NCI-H146 treated with DMSO at 0.1 percent for 48 hours (cell line): ENCODE measurements around the gene LRRC74A.
"Not testable (repeated sequence)": the region's sequence is repeated elsewhere in the genome, so short reads cannot be mapped to it uniquely, and the experiment has no call there.

ENCODE experiments used
- DNase-seq: peaks from one replicate; lab custom pipeline; 2025; ENCODE audit not compliant: unreplicated experiment; lab: John Stamatoyannopoulos, UW

LRRC74A gene

DNA sequence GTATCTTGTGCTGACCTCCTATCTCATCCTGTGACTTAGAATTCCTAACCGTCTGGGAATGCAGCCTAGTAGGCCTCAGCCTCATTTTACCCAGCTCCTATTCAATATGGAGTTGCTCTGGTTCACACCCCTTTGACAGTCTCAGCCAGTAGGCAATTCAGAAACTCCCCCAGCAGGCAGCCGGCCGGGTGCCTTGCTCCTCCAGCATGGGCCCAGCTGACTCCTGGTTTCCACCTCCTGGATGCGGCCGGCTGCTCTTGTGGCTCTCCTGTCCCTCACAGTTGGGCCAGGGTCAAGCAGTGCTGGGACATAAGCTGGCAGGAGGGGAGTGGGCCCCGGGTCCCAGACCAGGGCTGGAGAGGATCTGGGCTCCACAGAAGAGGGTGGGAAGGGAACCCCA lies 58.2 kb downstream of the LRRC74A start:
- no peak for DNase-seq

GRCh38 chr14:76884853-76885276 lies 58.7 kb downstream of the LRRC74A start:
- no peak for DNase-seq

- DNase-seq: no peak
Observed at GRCh38 chr14:76887191-76887590, 61.0 kb downstream of the LRRC74A start.

DNA sequence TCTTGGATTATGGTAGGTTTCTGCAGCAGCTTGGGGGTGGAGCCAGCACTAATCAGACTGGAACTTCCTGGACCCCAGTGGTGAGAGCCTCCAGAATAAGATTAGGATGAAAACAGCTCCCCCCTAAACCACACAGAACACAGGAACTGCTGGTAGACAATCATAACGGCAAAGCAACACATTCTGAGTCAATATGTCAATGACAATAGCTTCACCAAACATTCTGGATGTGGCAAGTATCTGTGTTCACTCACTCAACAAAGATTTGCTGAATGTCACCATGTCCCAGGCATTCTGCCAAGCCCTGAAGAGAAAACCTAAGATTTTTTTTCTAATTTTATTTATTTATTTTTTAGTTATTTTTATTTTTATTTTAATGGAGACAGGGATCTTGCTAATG lies 65.2 kb downstream of the LRRC74A start:
- DNase-seq: no peak

DNA sequence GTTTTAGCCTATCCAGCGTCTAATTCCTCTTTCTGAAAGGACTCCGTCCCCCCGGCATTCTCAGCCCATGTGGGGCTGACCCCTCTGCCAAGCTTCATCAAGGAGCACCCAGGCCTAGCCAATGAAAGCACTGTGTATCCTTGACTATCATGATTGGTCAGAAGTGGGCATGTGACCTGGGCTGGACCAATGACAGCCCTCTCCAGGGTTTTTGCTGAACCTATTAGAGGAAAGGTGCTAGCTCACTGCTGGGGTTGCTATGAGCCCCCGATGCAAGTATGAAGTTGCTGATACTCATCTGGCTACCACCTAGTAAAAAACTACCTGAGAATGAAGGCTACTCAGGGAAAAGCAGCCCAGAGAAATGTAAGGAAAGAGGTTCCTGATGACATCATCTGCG lies 68.1 kb downstream of the LRRC74A start:
- DNase-seq: no peak

GRCh38 chr14:76898006-76898405 lies 71.8 kb downstream of the LRRC74A start:
- DNase-seq: not testable (repeated sequence)

DNA sequence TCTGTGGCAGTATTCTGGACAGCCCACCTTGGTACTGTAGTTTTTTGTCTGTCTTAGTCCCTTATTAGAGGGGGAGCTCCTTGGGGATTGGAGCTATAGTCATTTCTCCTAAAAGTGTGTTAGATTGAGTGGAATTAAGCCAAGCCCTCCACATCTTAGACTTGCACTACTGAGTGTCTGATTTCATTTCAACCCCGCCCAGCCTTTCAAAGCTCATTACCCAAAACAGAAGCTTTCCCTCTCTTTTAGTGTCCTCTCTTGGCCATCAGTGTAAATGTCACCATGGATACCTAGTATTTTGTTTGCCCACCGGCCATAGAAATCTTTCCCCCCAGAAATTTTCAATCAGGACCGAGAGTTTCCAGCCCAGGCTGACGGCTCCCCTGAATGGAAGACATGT lies 74.5 kb downstream of the LRRC74A start:
- DNase-seq: no peak

GRCh38 chr14:76901171-76902055 lies 75.2 kb downstream of the LRRC74A start:
- DNase-seq: no peak

DNA sequence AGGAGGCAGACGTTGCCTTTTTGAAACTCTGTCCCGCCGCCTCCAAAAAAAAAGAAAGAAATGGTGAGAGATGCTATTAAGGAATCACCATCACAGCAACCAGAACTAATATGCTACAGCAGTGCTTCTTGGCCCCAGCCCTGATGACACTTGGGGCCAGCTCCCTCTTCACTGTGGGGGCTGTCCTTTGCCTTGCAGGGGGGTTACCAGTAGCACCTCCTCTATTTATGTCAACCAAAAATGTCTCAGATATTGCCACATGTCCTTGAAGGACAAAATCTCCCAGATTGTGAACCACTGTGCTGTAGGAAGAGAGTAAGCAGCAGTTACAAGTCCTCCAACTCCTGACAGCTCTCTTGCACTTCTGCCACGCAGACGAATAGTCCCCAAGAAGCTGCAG lies 76.4 kb downstream of the LRRC74A start:
- no peak for DNase-seq

GRCh38 chr14:76904100-76904739 lies 78.0 kb downstream of the LRRC74A start:
- no peak for DNase-seq

DNA sequence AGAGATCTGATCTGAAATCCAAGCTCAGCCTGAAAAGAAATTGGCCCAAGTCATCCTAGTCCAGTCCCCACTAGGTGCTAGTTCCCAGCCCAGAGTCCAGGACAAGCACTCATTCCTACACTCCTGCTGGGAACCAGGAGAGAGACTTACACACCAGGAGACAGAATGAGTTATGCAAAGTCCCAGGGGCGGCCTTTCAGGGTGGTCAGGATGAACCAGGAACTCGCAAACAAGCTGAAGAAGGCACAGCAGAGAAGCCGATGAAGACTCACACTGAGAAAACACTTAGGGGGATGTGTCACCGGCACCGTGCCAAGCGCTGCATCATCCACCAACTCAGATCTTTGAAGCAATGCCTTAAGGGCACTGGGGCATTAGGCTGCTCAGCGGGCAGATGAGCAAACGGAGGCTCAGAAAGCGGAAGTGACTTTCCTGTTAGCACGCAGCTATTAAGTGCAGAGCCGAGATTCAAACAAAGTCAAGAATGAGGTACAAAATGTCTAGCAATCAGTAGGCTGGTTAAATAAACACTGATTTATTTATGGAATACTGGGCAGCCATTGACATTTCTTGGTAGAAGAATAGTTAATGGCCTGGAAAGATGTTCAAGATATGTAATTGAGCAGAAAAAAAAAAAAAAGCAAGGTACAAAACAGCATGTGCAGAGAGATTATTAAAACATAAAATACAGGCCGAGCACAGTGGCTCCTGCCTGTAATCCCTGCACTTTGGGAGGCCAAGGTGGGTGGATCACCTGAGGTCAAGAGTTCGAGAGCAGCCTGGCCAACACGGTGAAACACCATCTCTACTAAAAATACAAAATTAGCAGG lies 78.7 kb downstream of the LRRC74A start:
- peak; percentile 70 for DNase-seq

GRCh38 chr14:76908834-76909233 lies 82.6 kb downstream of the LRRC74A start:
- no peak for DNase-seq

GRCh38 chr14:76909266-76909665 lies 83.1 kb downstream of the LRRC74A start:
- DNase-seq: no peak

GRCh38 chr14:76910371-76910890 lies 84.2 kb downstream of the LRRC74A start:
- no peak for DNase-seq

DNA sequence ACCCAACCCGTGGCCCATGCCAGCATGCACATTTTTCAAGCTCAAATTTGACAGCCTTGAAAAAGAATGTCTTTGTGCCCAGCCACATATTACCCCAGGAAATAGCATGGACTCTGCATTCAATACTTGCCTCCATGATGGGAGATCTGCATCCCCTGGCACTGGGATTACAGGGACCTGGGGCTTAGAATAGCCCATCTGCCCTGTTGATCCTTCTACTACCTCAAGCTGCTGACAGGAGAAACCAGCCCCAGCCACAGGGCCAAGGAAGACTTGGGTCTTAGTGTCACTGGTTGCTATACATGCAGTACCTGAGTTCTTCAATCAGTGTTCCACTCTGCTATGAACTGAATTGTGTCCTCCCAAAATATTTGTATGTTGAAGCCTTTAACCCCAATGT lies 85.3 kb downstream of the LRRC74A start:
- DNase-seq: no peak

DNA sequence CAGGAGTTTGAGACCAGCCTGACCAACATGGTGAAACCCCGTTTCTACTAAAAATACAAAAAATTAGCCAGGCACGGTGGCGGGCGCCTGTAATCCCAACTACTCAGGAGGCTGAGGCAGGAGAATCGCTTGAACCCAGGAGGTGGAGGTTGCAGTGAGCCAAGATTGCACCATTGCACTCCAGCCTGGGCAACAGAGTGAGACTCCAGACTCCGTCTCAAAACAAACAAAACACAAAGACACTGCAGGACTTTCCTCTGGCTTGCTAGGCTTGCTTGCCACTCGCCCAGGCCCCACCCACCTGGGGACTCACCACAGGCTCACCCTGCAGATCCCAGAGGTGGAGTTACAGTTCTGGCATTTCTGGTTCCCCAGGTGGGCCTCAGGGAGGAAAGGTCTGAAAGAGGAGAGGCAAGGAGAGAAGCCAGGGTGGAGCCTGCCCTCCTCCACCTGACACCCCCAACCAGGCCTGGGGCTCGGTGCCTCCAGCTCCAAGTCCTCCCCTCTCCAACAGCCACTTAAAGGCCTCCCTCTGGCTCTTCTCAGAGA lies 88.4 kb downstream of the LRRC74A start:
- DNase-seq: not testable (repeated sequence)

GRCh38 chr14:76916040-76916715 lies 90.0 kb downstream of the LRRC74A start:
- no peak for DNase-seq

DNA sequence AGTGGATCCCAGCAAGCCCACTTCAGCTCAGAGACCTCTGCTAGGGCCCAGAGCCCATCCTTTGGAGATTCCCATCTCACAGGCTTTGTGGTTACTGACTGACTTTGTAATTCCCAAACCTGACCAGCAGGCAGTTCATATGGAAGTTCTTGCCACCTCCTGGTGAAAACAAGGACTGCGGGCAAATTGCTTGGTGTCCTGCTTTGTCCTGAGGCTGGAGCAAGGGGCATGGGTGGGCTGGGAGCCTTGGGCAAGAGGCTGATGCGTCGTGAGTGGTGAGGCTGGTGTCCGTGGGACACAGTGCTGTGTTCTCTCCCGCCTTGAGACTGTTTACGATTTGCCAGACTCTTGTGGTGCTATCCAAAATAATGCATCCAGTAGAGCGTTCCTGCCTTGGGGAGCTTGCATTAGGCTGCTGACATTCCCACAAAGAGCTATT lies 91.0 kb downstream of the LRRC74A start:
- DNase-seq: peak; percentile 26

DNA sequence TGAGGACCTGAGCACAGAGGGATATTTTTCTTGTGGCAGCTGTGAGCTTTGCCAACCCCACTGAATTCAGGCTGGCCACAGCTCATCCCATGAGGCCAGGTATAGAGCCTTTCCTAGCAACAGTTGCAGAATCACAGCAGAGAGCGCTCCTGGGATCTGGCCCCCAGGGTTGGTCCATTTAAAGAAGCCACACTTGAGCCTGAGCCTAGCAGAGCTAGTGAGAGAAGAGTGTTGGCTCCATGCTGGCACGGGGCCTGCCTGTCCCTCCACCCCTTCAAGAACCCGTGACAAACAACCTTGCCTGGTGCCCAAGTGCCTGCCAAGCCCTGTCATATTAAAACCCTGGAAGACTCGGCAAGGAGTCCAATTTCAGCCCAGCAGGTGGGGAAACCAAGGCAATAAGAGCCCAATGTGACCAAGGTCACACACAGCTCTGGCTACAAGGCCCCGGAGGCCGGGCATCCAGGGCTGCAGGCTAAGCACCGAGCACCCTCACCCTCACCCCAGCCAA lies 91.6 kb downstream of the LRRC74A start:
- no peak for DNase-seq

DNA sequence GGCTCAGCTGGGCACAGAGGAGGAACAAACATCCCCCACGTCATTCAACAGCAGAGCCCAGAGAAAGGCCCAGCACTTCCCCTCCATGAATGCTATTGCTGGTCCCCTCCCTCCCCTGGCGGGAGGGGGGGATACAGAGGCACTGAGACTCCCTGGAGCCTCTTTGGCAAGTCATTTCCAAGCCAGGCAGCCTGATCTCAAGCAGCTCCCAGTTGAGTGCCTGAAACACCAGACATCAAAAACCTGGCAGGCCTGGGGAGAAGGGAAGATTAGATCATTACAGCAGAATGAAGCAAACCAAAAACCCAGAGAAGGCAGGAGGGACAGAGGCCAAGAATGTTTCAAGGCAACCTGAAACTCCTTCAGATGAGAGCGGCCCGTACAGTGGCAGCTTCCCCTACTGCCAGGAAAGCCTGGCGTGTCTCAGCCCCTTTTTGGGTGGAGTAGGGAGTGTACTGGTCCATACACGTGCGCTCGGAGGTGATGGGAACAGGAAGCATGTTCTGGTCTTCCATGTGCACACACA lies 92.1 kb downstream of the LRRC74A start:
- DNase-seq: no peak
